Body of pancreas (tissue), 4 donors: ENCODE data around the gene KRT28. TPM values are rescaled to one million over a fixed set of nuclear protein-coding genes. Genes with fewer than 3 reads are reported as not detected.

Experiments
- ATAC-seq: fragments of 150-250 bp; one replicate; pipeline ENCODE4 v1.9.1; 2016
- DNase-seq, 4 donors: peaks; one replicate each; pipeline ENCODE4 v3.0.0-alpha.2; 2019
- H3K27ac ChIP-seq, 4 donors: fragments of 200-600 bp; sonication (generic); 1 replicate in 3 of 4; 2 replicates in 1 of 4; pipeline versions ENCODE4 v1.5.1 to v1.6.1; 2016 to 2019; ENCODE audit warnings: mild to moderate bottlenecking in 1 of 4, mixed read lengths in 1 of 4, moderate library complexity in 1 of 4
- H3K27me3 ChIP-seq, 2 donors: fragments of 200-600 bp; sonication (generic); one replicate each; pipeline ENCODE4 v1.6.0; 2016; ENCODE audit warnings: mild to moderate bottlenecking in 1 of 2
- H3K36me3 ChIP-seq, 2 donors: fragments of 200-600 bp; sonication (generic); replicated peaks in 1 of 2; 2 replicates each; pipeline ENCODE4 v1.5.1; 2016; ENCODE audit warnings: low read depth in 2 of 2; ENCODE audit not compliant: insufficient read depth in 1 of 2
- H3K4me1 ChIP-seq: fragments of 200-600 bp; sonication (generic); one replicate; pipeline ENCODE4 v1.6.0; 2016
- H3K4me3 ChIP-seq, 2 donors: fragments of 200-600 bp; sonication (generic); 1 replicate in 1 of 2; 2 replicates in 1 of 2; pipeline ENCODE4 v1.5.1; 2016 to 2019
- H3K9me3 ChIP-seq, 3 donors: fragments of 200-600 bp; sonication (generic); 1 replicate in 2 of 3; 2 replicates in 1 of 3; pipeline ENCODE4 v1.5.1; 2016
- CTCF ChIP-seq, 7 experiments: fragments of 450-650 bp in 4 of 7; fragments of 200-600 bp in 3 of 7; sonication (generic) in 3 of 7; IDR thresholded peaks; one replicate each; pipeline ENCODE4 v1.5.1; 2016 to 2019; ENCODE audit warnings: antibody characterized with exemption in 7 of 7
- POLR2A ChIP-seq, 3 donors: fragments of 450-650 bp; IDR thresholded peaks; one replicate each; pipeline ENCODE4 v1.6.1; 2016; ENCODE audit warnings: antibody characterized with exemption in 3 of 3, mild to moderate bottlenecking in 2 of 3
- WGBS, 2 donors: methylation state at CpG; one replicate each; pipeline ENCODE4 v1.1.5; 2017; 5-methylcytosine and 5-hydroxymethylcytosine counted together
- intact Hi-C: fragments of 100-400 bp; cut with DNase I; formaldehyde crosslinking; loops from one replicate; pipeline ENCODE4 v1.15.1; 2023
- total RNA-seq, 2 donors: library from RNA; depleted of rRNA; stranded (reverse); fragments of >200 nt; gene quantifications; one replicate each; pipeline ENCODE4 v1.1.0, GENCODE V29; 2016

The KRT28 gene
- total RNA-seq, 2 donors from 2014 or later, result not detected

GRCh38 chr17:40801157-40801556 lies 1.4 kb upstream of the KRT28 start:
- no peak for TF ChIP-seq CTCF (IDR thresholded peaks at IDR 0.05)
- TF ChIP-seq POLR2A (IDR thresholded peaks at IDR 0.05), result no peak
- intact Hi-C loops, result no loop called here
- no peaks in the 10 kb centered on the region for H3K9me3 ChIP-seq

GRCh38 chr17:40800381-40800780 lies 622 bp upstream of the KRT28 start:
- TF ChIP-seq POLR2A (IDR thresholded peaks at IDR 0.05), result no peak
- TF ChIP-seq CTCF (IDR thresholded peaks at IDR 0.05), result no peak
- Histone ChIP-seq H3K27ac (no peak overlapping the region), H3K36me3 (no peaks in the 10 kb centered on the region), H3K9me3 (no peaks in the 10 kb centered on the region), H3K27me3 (no peaks in the 10 kb centered on the region), H3K4me3 (no peak overlapping the region), H3K4me1 (no peaks in the 10 kb centered on the region)
- no peak for ATAC-seq
- DNase-seq, result no peak
- 40 to 42% methylated on average over 1 of the region's 1 CpG for WGBS, 2 donors
- intact Hi-C loops, result no loop called here

More at GRCh38 chr17:40801157-40801556, 1.4 kb upstream of the KRT28 start:
- Histone ChIP-seq H3K36me3 (no peaks in the 10 kb centered on the region), H3K27me3 (no peaks in the 10 kb centered on the region), H3K27ac (no peak overlapping the region), H3K4me1 (no peaks in the 10 kb centered on the region), H3K4me3 (no peak overlapping the region)
- ATAC-seq, result no peak
- 39 to 49% methylated on average over 2 of the region's 2 CpGs for WGBS, 2 donors
- no peak for DNase-seq

GRCh38 chr17:40796846-40797245 lies 2.9 kb downstream of the KRT28 start:
- 65 to 66% methylated on average over 21 to 27 of the region's 27 CpGs for WGBS, 2 donors
- DNase-seq (no peak), ATAC-seq (no peak)
- no peak overlapping the region for H3K27ac ChIP-seq
- H3K36me3 ChIP-seq, result no peaks in the 10 kb centered on the region
- no peak overlapping the region for H3K4me3 ChIP-seq
- TF ChIP-seq CTCF (IDR thresholded peaks at IDR 0.05) (no peak), POLR2A (IDR thresholded peaks at IDR 0.05) (no peak)
- H3K9me3 ChIP-seq, result no peaks in the 10 kb centered on the region
- no peaks in the 10 kb centered on the region for H3K4me1 ChIP-seq
- intact Hi-C loops, result no loop called here
- no peaks in the 10 kb centered on the region for H3K27me3 ChIP-seq

GRCh38 chr17:40795019-40795667 lies 4.6 kb downstream of the KRT28 start:
- no peak overlapping the region for H3K27ac ChIP-seq
- H3K4me3 ChIP-seq, result no peak overlapping the region
- TF ChIP-seq CTCF (IDR thresholded peaks at IDR 0.05) (no peak), POLR2A (IDR thresholded peaks at IDR 0.05) (no peak)
- no peaks in the 10 kb centered on the region for H3K4me1 ChIP-seq
- H3K9me3 ChIP-seq, result no peaks in the 10 kb centered on the region
- H3K27me3 ChIP-seq, result no peaks in the 10 kb centered on the region
- WGBS, 2 donors, result 60 to 66% methylated on average over 10 of the region's 10 CpGs
- DNase-seq (no peak), ATAC-seq (no peak)
- intact Hi-C loops, result no loop called here
- no peaks in the 10 kb centered on the region for H3K36me3 ChIP-seq

- DNase-seq, result no peak
- 61 to 74% methylated on average over 2 of the region's 2 CpGs for WGBS, 2 donors
- intact Hi-C loops, result no loop called here
- Histone ChIP-seq H3K27ac (no peak overlapping the region), H3K9me3 (no peaks in the 10 kb centered on the region), H3K4me1 (no peaks in the 10 kb centered on the region), H3K36me3 (no peaks in the 10 kb centered on the region), H3K4me3 (no peak overlapping the region), H3K27me3 (no peaks in the 10 kb centered on the region)
- TF ChIP-seq CTCF (IDR thresholded peaks at IDR 0.05), result no peak
- TF ChIP-seq POLR2A (IDR thresholded peaks at IDR 0.05), result no peak
- no peak for ATAC-seq
Measured at GRCh38 chr17:40794466-40794865, 5.3 kb downstream of the KRT28 start.
